ENCODE results near the gene GPR39.

The GPR39 gene

GRCh38 chr2:132606649-132607048, 190.0 kb downstream of the GPR39 start:
- DNase-seq, result no peak

- DNase-seq, result no peak
Measured at GRCh38 chr2:132607426-132608090, 191.0 kb downstream of the GPR39 start.

- no peak for DNase-seq
Measured at GRCh38 chr2:132608311-132608710, 191.7 kb downstream of the GPR39 start.

- no peak for DNase-seq
Measured at GRCh38 chr2:132609101-132609890, 192.7 kb downstream of the GPR39 start.

GRCh38 chr2:132611719-132612118, 195.1 kb downstream of the GPR39 start:
- no peak for DNase-seq

GRCh38 chr2:132615329-132616085, 198.9 kb downstream of the GPR39 start:
- no peak for DNase-seq

GRCh38 chr2:132617989-132618388, 201.4 kb downstream of the GPR39 start:
- no peak for DNase-seq

- no peak for DNase-seq
Measured at GRCh38 chr2:132618734-132619133, 202.1 kb downstream of the GPR39 start.

- DNase-seq, result peak; percentile 36
Measured at GRCh38 chr2:132620115-132620514, 203.5 kb downstream of the GPR39 start.

GRCh38 chr2:132621131-132621875, 204.7 kb downstream of the GPR39 start:
- DNase-seq, result no peak

GRCh38 chr2:132623096-132623839, 206.7 kb downstream of the GPR39 start:
- DNase-seq, result peak; percentile 55

- no peak for DNase-seq
Measured at GRCh38 chr2:132627536-132627935, 210.9 kb downstream of the GPR39 start.

- DNase-seq, result no peak
Measured at GRCh38 chr2:132632000-132632649, 215.5 kb downstream of the GPR39 start.

- DNase-seq, result no peak
Measured at GRCh38 chr2:132633635-132634034, 217.0 kb downstream of the GPR39 start.

GRCh38 chr2:132636346-132636745, 219.7 kb downstream of the GPR39 start:
- DNase-seq, result no peak

GRCh38 chr2:132638313-132639040, 221.9 kb downstream of the GPR39 start:
- no peak for DNase-seq

GRCh38 chr2:132640116-132640515, 223.5 kb downstream of the GPR39 start:
- no peak for DNase-seq

GRCh38 chr2:132641819-132642218, 225.2 kb downstream of the GPR39 start:
- no peak for DNase-seq

GRCh38 chr2:132642415-132642814, 225.8 kb downstream of the GPR39 start:
- no peak for DNase-seq

- DNase-seq, result no peak
Measured at GRCh38 chr2:132645176-132645575, 228.6 kb downstream of the GPR39 start.
